ENCODE results near the gene GCNT1.

The GCNT1 gene

GRCh38 chr9:76417394-76417793, 41.6 kb upstream of the GCNT1 start:
- DNase-seq (ENCODE audit: low read depth), result no peak
- H3K4me3 ChIP-seq (ENCODE audit: low read depth, low read length), result no peak overlapping the region
- TF ChIP-seq POLR2A (IDR thresholded peaks at IDR 0.05; ENCODE audit: extremely low read depth, insufficient read length) (no peak), MAX (IDR thresholded peaks at IDR 0.05; ENCODE audit: low read depth, low read length) (no peak), MYC (IDR thresholded peaks at IDR 0.05; ENCODE audit: low read depth, low read length) (no peak), CTCF (IDR thresholded peaks at IDR 0.05; ENCODE audit: low read depth, low read length) (no peak)

- TF ChIP-seq CTCF (IDR thresholded peaks at IDR 0.05; ENCODE audit: low read depth, low read length) (peak; percentile 47), MYC (IDR thresholded peaks at IDR 0.05; ENCODE audit: low read depth, low read length) (no peak)
- no peak overlapping the region for H3K4me3 ChIP-seq (ENCODE audit: low read depth, low read length)
- no peak for DNase-seq (ENCODE audit: low read depth)
Measured at GRCh38 chr9:76419782-76420380, 39.1 kb upstream of the GCNT1 start.

- DNase-seq (ENCODE audit: low read depth), result no peak
- TF ChIP-seq CTCF (IDR thresholded peaks at IDR 0.05; ENCODE audit: low read depth, low read length), result no peak
- H3K4me3 ChIP-seq (ENCODE audit: low read depth, low read length), result no peak overlapping the region
Measured at GRCh38 chr9:76423216-76424177, 35.5 kb upstream of the GCNT1 start.

GRCh38 chr9:76424491-76424890, 34.5 kb upstream of the GCNT1 start:
- no peak overlapping the region for H3K4me3 ChIP-seq (ENCODE audit: low read depth, low read length)
- no peak for DNase-seq (ENCODE audit: low read depth)
- no peak for TF ChIP-seq CTCF (IDR thresholded peaks at IDR 0.05; ENCODE audit: low read depth, low read length)
- TF ChIP-seq MYC (IDR thresholded peaks at IDR 0.05; ENCODE audit: low read depth, low read length), result no peak
- TF ChIP-seq POLR2A (IDR thresholded peaks at IDR 0.05; ENCODE audit: extremely low read depth, insufficient read length), result no peak
- TF ChIP-seq MAX (IDR thresholded peaks at IDR 0.05; ENCODE audit: low read depth, low read length), result no peak

GRCh38 chr9:76425677-76426453, 33.1 kb upstream of the GCNT1 start:
- no peak overlapping the region for H3K4me3 ChIP-seq (ENCODE audit: low read depth, low read length)
- no peak for DNase-seq (ENCODE audit: low read depth)
- no peak for TF ChIP-seq MYC (IDR thresholded peaks at IDR 0.05; ENCODE audit: low read depth, low read length)
- no peak for TF ChIP-seq MAX (IDR thresholded peaks at IDR 0.05; ENCODE audit: low read depth, low read length)

- no peak for DNase-seq (ENCODE audit: low read depth)
- no peak for TF ChIP-seq CTCF (IDR thresholded peaks at IDR 0.05; ENCODE audit: low read depth, low read length)
- no peak for TF ChIP-seq MAX (IDR thresholded peaks at IDR 0.05; ENCODE audit: low read depth, low read length)
- TF ChIP-seq MYC (IDR thresholded peaks at IDR 0.05; ENCODE audit: low read depth, low read length), result no peak
- no peak for TF ChIP-seq POLR2A (IDR thresholded peaks at IDR 0.05; ENCODE audit: extremely low read depth, insufficient read length)
- H3K4me3 ChIP-seq (ENCODE audit: low read depth, low read length), result no peak overlapping the region
Measured at GRCh38 chr9:76426807-76427419, 32.1 kb upstream of the GCNT1 start.

Measured in NB4 (cell line).